ENCODE data around the gene SLFNL1. TPM values are rescaled to one million over a fixed set of nuclear protein-coding genes. Genes with fewer than 3 reads are reported as not detected.

The SLFNL1 gene
- total RNA-seq, 1 donor from 2014 or later: not detected

- Histone ChIP-seq H3K4me3 (ENCODE audit: low read depth, low read length) (no peak overlapping the region), H3K27me3 (ENCODE audit: control insufficient read depth, insufficient read depth, low read length) (no peaks in the 10 kb centered on the region), H3K36me3 (ENCODE audit: control insufficient read depth, insufficient read depth, low read length) (peaks cover 8% of the 10 kb centered on the region)
- TF ChIP-seq CTCF (IDR thresholded peaks at IDR 0.05; ENCODE audit: insufficient read depth, low read length, poor library complexity, severe bottlenecking): no peak
- no peak for DNase-seq (ENCODE audit: low read depth)
Observed at GRCh38 chr1:41005876-41006275, 15.6 kb downstream of the SLFNL1 start.

- Histone ChIP-seq H3K36me3 (ENCODE audit: control insufficient read depth, insufficient read depth, low read length) (peaks cover 8% of the 10 kb centered on the region), H3K4me3 (ENCODE audit: low read depth, low read length) (no peak overlapping the region), H3K27me3 (ENCODE audit: control insufficient read depth, insufficient read depth, low read length) (no peaks in the 10 kb centered on the region)
- DNase-seq (ENCODE audit: low read depth): peak; percentile 98
- peak; percentile 63 for TF ChIP-seq CTCF (IDR thresholded peaks at IDR 0.05; ENCODE audit: insufficient read depth, low read length, poor library complexity, severe bottlenecking)
Observed at GRCh38 chr1:41003640-41004220, 17.8 kb downstream of the SLFNL1 start.

GRCh38 chr1:41003127-41003639, 18.3 kb downstream of the SLFNL1 start:
- DNase-seq (ENCODE audit: low read depth): no peak
- no peaks in the 10 kb centered on the region for H3K27me3 ChIP-seq (ENCODE audit: control insufficient read depth, insufficient read depth, low read length)
- H3K36me3 ChIP-seq (ENCODE audit: control insufficient read depth, insufficient read depth, low read length): peaks cover 6% of the 10 kb centered on the region
- H3K4me3 ChIP-seq (ENCODE audit: low read depth, low read length): no peak overlapping the region
- TF ChIP-seq CTCF (IDR thresholded peaks at IDR 0.05; ENCODE audit: insufficient read depth, low read length, poor library complexity, severe bottlenecking): no peak

GRCh38 chr1:40998668-40999067, 22.9 kb downstream of the SLFNL1 start:
- no peaks in the 10 kb centered on the region for H3K27me3 ChIP-seq (ENCODE audit: control insufficient read depth, insufficient read depth, low read length)
- DNase-seq (ENCODE audit: low read depth): no peak
- no peak overlapping the region for H3K4me3 ChIP-seq (ENCODE audit: low read depth, low read length)
- peaks cover 8% of the 10 kb centered on the region for H3K36me3 ChIP-seq (ENCODE audit: control insufficient read depth, insufficient read depth, low read length)
- TF ChIP-seq CTCF (IDR thresholded peaks at IDR 0.05; ENCODE audit: insufficient read depth, low read length, poor library complexity, severe bottlenecking): no peak

- no peak for DNase-seq (ENCODE audit: low read depth)
- H3K27me3 ChIP-seq (ENCODE audit: control insufficient read depth, insufficient read depth, low read length): no peaks in the 10 kb centered on the region
- TF ChIP-seq CTCF (IDR thresholded peaks at IDR 0.05; ENCODE audit: insufficient read depth, low read length, poor library complexity, severe bottlenecking): no peak
- H3K4me3 ChIP-seq (ENCODE audit: low read depth, low read length): no peak overlapping the region
- H3K36me3 ChIP-seq (ENCODE audit: control insufficient read depth, insufficient read depth, low read length): peaks cover 6% of the 10 kb centered on the region
Observed at GRCh38 chr1:40997096-40997495, 24.4 kb downstream of the SLFNL1 start.

- TF ChIP-seq CTCF (IDR thresholded peaks at IDR 0.05; ENCODE audit: insufficient read depth, low read length, poor library complexity, severe bottlenecking): no peak
Observed at GRCh38 chr1:40989066-40989465, 32.5 kb downstream of the SLFNL1 start.

More at GRCh38 chr1:40989066-40989465, 32.5 kb downstream of the SLFNL1 start:
- no peak overlapping the region for H3K4me3 ChIP-seq (ENCODE audit: low read depth, low read length)
- H3K36me3 ChIP-seq (ENCODE audit: control insufficient read depth, insufficient read depth, low read length): peaks cover 4% of the 10 kb centered on the region
- no peak for DNase-seq (ENCODE audit: low read depth)
- H3K27me3 ChIP-seq (ENCODE audit: control insufficient read depth, insufficient read depth, low read length): no peaks in the 10 kb centered on the region
